Activated B cell treated with CpG ODN at 0.5 μM for 24 hours (primary cell): ENCODE data around the gene GRIP1. TPM values are rescaled to one million over a fixed set of nuclear protein-coding genes. Genes with fewer than 3 reads are reported as not detected.

Experiments
- ATAC-seq: fragments of 200-7000 bp; cut with Tn5 transposase; one replicate; pipeline ENCODE4 v1.10.0; 2021; ENCODE audit warnings: low read depth, mild to moderate bottlenecking, moderate library complexity
- CTCF ChIA-PET: fragments of 350-600 bp; sonication (Branson Sonifier 250); formaldehyde crosslinking; loops from one replicate; lab custom pipeline; 2021; ENCODE audit warnings: antibody characterized with exemption; lab: Charles Lee
- POLR2A ChIA-PET: fragments of 350-600 bp; sonication (Branson Sonifier 250); formaldehyde crosslinking; loops from one replicate; lab custom pipeline; 2021; ENCODE audit warnings: antibody characterized with exemption; lab: Charles Lee
- DNase-seq: peaks from one replicate; pipeline ENCODE4 v3.0.0; 2022
- H3K27ac Mint-ChIP-seq: one replicate; pipeline ENCODE4 v1.8.0; 2020; ENCODE audit warnings: mixed read lengths
- H3K27me3 Mint-ChIP-seq: one replicate; pipeline ENCODE4 v1.8.0; 2021; ENCODE audit warnings: mixed read lengths
- H3K36me3 Mint-ChIP-seq: one replicate; pipeline ENCODE4 v1.8.0; 2021; ENCODE audit warnings: low read depth, mixed read lengths
- H3K4me1 Mint-ChIP-seq: one replicate; pipeline ENCODE4 v1.8.0; 2021; ENCODE audit warnings: mixed read lengths
- H3K4me3 Mint-ChIP-seq: one replicate; pipeline ENCODE4 v1.8.0; 2020; ENCODE audit warnings: mild to moderate bottlenecking, mixed read lengths
- H3K9me3 Mint-ChIP-seq: one replicate; pipeline ENCODE4 v1.8.0; 2020; ENCODE audit warnings: mixed read lengths
- CTCF ChIP-seq: fragments of 200-600 bp; IDR thresholded peaks from one replicate; pipeline ENCODE4 v1.8.0; 2022; ENCODE audit warnings: antibody characterized with exemption, mild to moderate bottlenecking
- intact Hi-C: fragments of 100-400 bp; cut with micrococcal nuclease; formaldehyde crosslinking; loops from one replicate; pipeline ENCODE4 v1.15.1; 2024
- total RNA-seq: library from RNA; stranded (reverse); gene quantifications from 2 replicates; pipeline ENCODE4 v1.2.3, GENCODE V29; 2022

GRIP1 gene
- total RNA-seq, 1 donor from 2014 or later = 0.49 TPM

GRCh38 chr12:66638666-66639065 is 40.2 kb downstream of the GRIP1 start:
- H3K27ac Mint-ChIP-seq = no peak overlapping the region
- ChIA-PET POLR2A (no interaction called here), CTCF (no interaction called here)
- H3K4me3 Mint-ChIP-seq = no peak overlapping the region
- DNase-seq (no peak), ATAC-seq (no peak)
- no peaks in the 10 kb centered on the region for H3K4me1 Mint-ChIP-seq
- no peak for TF ChIP-seq CTCF
- no peaks in the 10 kb centered on the region for H3K27me3 Mint-ChIP-seq
- H3K9me3 Mint-ChIP-seq = no peaks in the 10 kb centered on the region
- H3K36me3 Mint-ChIP-seq = no peaks in the 10 kb centered on the region
- intact Hi-C loops = no loop called here

- no peaks in the 10 kb centered on the region for H3K4me1 Mint-ChIP-seq
- no peak for DNase-seq
- ChIA-PET POLR2A (no interaction called here), CTCF (no interaction called here)
- no peak for TF ChIP-seq CTCF
- no peak overlapping the region for H3K27ac Mint-ChIP-seq
- H3K4me3 Mint-ChIP-seq = no peak overlapping the region
- intact Hi-C loops = no loop called here
- H3K27me3 Mint-ChIP-seq = no peaks in the 10 kb centered on the region
- H3K36me3 Mint-ChIP-seq = no peaks in the 10 kb centered on the region
- no peak for ATAC-seq
- H3K9me3 Mint-ChIP-seq = no peaks in the 10 kb centered on the region
These were observed 41.1 kb downstream of the GRIP1 start for GRCh38 chr12:66637699-66638301.

- no peak overlapping the region for H3K27ac Mint-ChIP-seq
- no peak for TF ChIP-seq CTCF
- ATAC-seq (no peak), DNase-seq (no peak)
- H3K9me3 Mint-ChIP-seq = no peaks in the 10 kb centered on the region
- ChIA-PET CTCF (no interaction called here), POLR2A (no interaction called here)
- no peaks in the 10 kb centered on the region for H3K27me3 Mint-ChIP-seq
- no peaks in the 10 kb centered on the region for H3K4me1 Mint-ChIP-seq
- no peaks in the 10 kb centered on the region for H3K36me3 Mint-ChIP-seq
- intact Hi-C loops = no loop called here
- H3K4me3 Mint-ChIP-seq = no peak overlapping the region
These were observed 42.1 kb downstream of the GRIP1 start for GRCh38 chr12:66636771-66637170.

GRCh38 chr12:66633676-66634075 is 45.2 kb downstream of the GRIP1 start:
- H3K4me3 Mint-ChIP-seq = no peak overlapping the region
- no peaks in the 10 kb centered on the region for H3K36me3 Mint-ChIP-seq
- DNase-seq (no peak), ATAC-seq (no peak)
- H3K4me1 Mint-ChIP-seq = no peaks in the 10 kb centered on the region
- intact Hi-C loops = no loop called here
- H3K27me3 Mint-ChIP-seq = no peaks in the 10 kb centered on the region
- no peaks in the 10 kb centered on the region for H3K9me3 Mint-ChIP-seq
- ChIA-PET POLR2A (no interaction called here), CTCF (no interaction called here)
- TF ChIP-seq CTCF = no peak
- no peak overlapping the region for H3K27ac Mint-ChIP-seq

GRCh38 chr12:66629138-66629870 is 49.6 kb downstream of the GRIP1 start:
- DNase-seq (no peak), ATAC-seq (no peak)
- POLR2A ChIA-PET = no interaction called here
- no peak overlapping the region for H3K4me3 Mint-ChIP-seq
- peaks cover 35% of the 10 kb centered on the region for H3K4me1 Mint-ChIP-seq
- H3K36me3 Mint-ChIP-seq = no peaks in the 10 kb centered on the region
- no peak for TF ChIP-seq CTCF
- no peaks in the 10 kb centered on the region for H3K9me3 Mint-ChIP-seq
- no peaks in the 10 kb centered on the region for H3K27me3 Mint-ChIP-seq
- intact Hi-C loops = no loop called here
- no peak overlapping the region for H3K27ac Mint-ChIP-seq
- CTCF ChIA-PET = no interaction called here
